Hypothalamus (tissue), 51 donors: ENCODE results near the gene ZNF546.

ENCODE experiments used
- DNase-seq, 51 donors: peaks; one replicate each; lab custom pipeline; 2025; lab: John Stamatoyannopoulos, UW

Gene ZNF546

DNA sequence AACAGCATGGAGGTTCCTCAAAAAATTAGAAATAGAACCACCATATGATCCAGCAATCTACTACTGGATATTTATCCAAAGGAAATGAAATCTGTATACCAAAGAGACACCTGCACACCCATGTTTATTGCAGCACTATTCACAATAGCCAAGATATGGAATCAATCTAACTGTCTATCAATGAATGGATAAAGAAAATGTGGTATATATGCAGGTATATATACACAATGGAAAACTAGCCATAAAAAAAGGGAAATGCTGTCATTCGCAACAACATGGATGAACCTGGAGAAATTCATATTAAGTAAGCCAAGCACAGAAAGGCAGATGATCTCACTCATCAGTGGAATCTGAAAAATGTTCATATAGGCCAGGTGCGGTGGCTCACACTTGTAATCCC, 56.6 kb downstream of the ZNF546 start:
- DNase-seq, result no peak

DNA sequence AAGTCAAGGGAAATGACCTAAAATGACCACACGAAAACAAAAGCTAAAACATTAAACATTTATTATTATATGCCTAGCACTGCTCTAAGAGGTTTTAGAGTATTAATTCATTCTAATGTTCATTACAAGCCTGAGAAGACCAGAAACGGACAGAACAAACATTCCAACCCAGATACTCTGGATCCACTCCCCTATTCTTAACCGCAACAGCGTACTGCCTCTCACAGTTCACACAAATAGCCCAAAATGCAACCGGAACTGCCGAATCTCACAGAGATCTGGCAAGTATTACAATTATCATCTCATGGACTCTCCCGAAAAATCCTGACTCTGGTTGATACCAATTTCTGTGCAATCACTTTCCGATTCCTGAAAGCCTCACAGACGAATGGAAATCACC, 57.8 kb downstream of the ZNF546 start:
- DNase-seq, result no peak

DNA sequence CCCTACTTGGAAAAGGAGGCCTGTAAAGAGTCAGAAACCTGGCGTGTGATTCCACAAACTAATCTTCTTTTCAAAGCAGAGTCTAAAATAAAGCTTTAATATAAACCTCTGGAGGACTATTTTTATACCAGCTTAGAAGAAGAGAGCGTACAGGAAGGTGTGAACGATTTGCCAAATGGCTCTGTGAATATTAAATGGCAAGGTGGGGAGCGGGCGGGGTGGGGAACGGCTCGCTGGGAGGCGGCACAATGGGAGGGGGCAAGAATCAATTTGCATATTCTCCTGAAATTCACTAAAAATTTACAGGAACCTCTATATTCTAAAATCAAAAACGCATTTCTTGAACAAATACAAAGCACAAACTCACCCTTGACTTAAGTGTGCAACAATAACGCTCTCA, 58.2 kb downstream of the ZNF546 start:
- no peak for DNase-seq

DNA sequence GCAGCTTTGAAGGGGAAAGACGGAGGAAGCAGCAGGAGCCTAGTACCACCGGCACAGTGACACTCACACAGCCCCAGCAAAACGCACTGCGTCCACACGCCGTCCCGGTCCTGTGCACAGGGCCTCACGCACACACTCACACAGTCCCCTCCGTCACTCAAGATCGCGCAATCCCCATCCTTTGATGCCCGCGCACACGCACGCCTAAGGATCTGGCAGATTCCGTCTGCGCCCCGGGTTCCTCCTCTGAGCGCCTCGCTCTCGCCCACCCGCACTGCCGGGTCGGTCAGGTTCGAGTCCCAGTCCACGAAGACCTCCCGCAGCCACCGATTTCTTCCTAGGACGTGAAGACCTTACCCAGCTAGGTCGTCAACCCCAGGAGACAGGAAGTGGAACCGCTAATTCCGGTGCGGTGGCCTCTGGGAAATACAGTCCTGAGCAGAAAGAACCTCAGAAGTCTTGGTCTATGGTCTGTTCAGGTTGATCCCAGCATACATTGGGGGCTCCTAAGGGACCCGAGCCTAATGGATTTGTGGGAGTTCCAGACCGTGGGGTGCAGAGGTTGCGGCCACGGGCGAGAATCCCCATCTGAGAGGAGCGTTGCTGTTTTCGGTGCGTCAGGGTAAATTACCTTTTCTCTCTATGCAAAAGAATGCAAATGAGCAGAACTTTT, 59.1 kb downstream of the ZNF546 start, which contains the start of gene ZNF780B:
Gene ZNF780B (minus strand): TSS at position 400 of the 673 bp plus-strand sequence. CDS start 5,899 bp downstream, outside the sequence.
- DNase-seq, result peak in 50 of 51 donors; percentile 7 to 85 (median 56)

- DNase-seq, result no peak
Observed at GRCh38 chr19:40056505-40056904, 59.6 kb downstream of the ZNF546 start.

GRCh38 chr19:40057166-40057565, 60.3 kb downstream of the ZNF546 start:
- DNase-seq, result no peak

- DNase-seq, result no peak
Observed at GRCh38 chr19:40059624-40060023, 62.8 kb downstream of the ZNF546 start.

- DNase-seq, result no peak
Observed at GRCh38 chr19:40070058-40070457, 73.2 kb downstream of the ZNF546 start.
